ENCODE data around the gene C10orf62. TPM values are rescaled to one million over a fixed set of nuclear protein-coding genes. Genes with fewer than 3 reads are reported as not detected.
A peak's percentile ranks its signal among the peaks of the same experiment; 100 is the strongest.
"Not testable (repeated sequence)": the region's sequence is repeated elsewhere in the genome, so short reads cannot be mapped to it uniquely, and the experiment has no call there.

Gene C10orf62
- total RNA-seq, 3 donors from 2014 or later, result not detected

- Histone ChIP-seq H3K9me3 (no peaks in the 10 kb centered on the region), H3K4me3 (no peak overlapping the region), H3K4me1 (ENCODE audit: low read depth) (no peaks in the 10 kb centered on the region), H3K36me3 (ENCODE audit: low read depth) (no peaks in the 10 kb centered on the region)
- no peak for TF ChIP-seq CTCF (IDR thresholded peaks at IDR 0.05)
- ATAC-seq, result peak; percentile 82
- intact Hi-C loops (cut with DNase I, micrococcal nuclease), result no loop called here
- DNase-seq, result peak in 2 of 3 donors; percentile 51 to 67
Observed at GRCh38 chr10:97574374-97575126, 15.0 kb upstream of the C10orf62 start.

GRCh38 chr10:97575127-97575668, 14.3 kb upstream of the C10orf62 start:
- intact Hi-C loops (cut with DNase I, micrococcal nuclease), result no loop called here
- no peaks in the 10 kb centered on the region for H3K36me3 ChIP-seq (ENCODE audit: low read depth)
- H3K4me3 ChIP-seq, result no peak overlapping the region
- no peak for TF ChIP-seq CTCF (IDR thresholded peaks at IDR 0.05)
- H3K4me1 ChIP-seq (ENCODE audit: low read depth), result no peaks in the 10 kb centered on the region
- ATAC-seq (no peak), DNase-seq (no peak)
- no peaks in the 10 kb centered on the region for H3K9me3 ChIP-seq

- H3K36me3 ChIP-seq (ENCODE audit: low read depth); H3K4me3 ChIP-seq; intact Hi-C loops (cut with DNase I, micrococcal nuclease); ATAC-seq; H3K4me1 ChIP-seq (ENCODE audit: low read depth); DNase-seq; H3K9me3 ChIP-seq: not testable (repeated sequence)
Observed at GRCh38 chr10:97576487-97576886, 13.0 kb upstream of the C10orf62 start.

- no peaks in the 10 kb centered on the region for H3K36me3 ChIP-seq (ENCODE audit: low read depth)
- H3K4me1 ChIP-seq (ENCODE audit: low read depth), result no peaks in the 10 kb centered on the region
- TF ChIP-seq CTCF (IDR thresholded peaks at IDR 0.05), result no peak
- DNase-seq, result no peak
- no peak overlapping the region for H3K4me3 ChIP-seq
- ATAC-seq, result no peak
- intact Hi-C loops (cut with DNase I, micrococcal nuclease), result no loop called here
- H3K9me3 ChIP-seq, result no peaks in the 10 kb centered on the region
Observed at GRCh38 chr10:97577701-97578100, 11.8 kb upstream of the C10orf62 start.

- no peak for TF ChIP-seq CTCF (IDR thresholded peaks at IDR 0.05)
- H3K4me3 ChIP-seq, result no peak overlapping the region
- DNase-seq (no peak), ATAC-seq (no peak)
- H3K9me3 ChIP-seq, result no peaks in the 10 kb centered on the region
- H3K36me3 ChIP-seq (ENCODE audit: low read depth), result no peaks in the 10 kb centered on the region
- intact Hi-C loops (cut with DNase I, micrococcal nuclease), result no loop called here
- no peaks in the 10 kb centered on the region for H3K4me1 ChIP-seq (ENCODE audit: low read depth)
Observed at GRCh38 chr10:97578171-97578844, 11.2 kb upstream of the C10orf62 start.
